GM21786 (cell line): ENCODE data around the gene KCTD19.
"Not testable (repeated sequence)": the region's sequence is repeated elsewhere in the genome, so short reads cannot be mapped to it uniquely, and the experiment has no call there.

Experiments
- ATAC-seq: cut with Tn5 transposase; IDR thresholded peaks from one replicate; pipeline ENCODE4 v1.9.1; 2021; ENCODE audit not compliant: unreplicated experiment

The KCTD19 gene

GRCh38 chr16:67326472-67327309 lies at the start of gene KCTD19, which contains the start of gene LRRC36:
Gene KCTD19, minus strand, starts transcription at chr16:67326741. Its CDS starts 34 bp downstream, at chr16:67326707.
Gene LRRC36, plus strand, starts transcription at chr16:67326815. Its CDS starts 48 bp downstream, at chr16:67326863.
- no peak for ATAC-seq

- ATAC-seq: not testable (repeated sequence)
Measured at GRCh38 chr16:67376012-67376411, 49.5 kb upstream of the KCTD19 start.

GRCh38 chr16:67372664-67373063 lies 46.1 kb upstream of the KCTD19 start:
- ATAC-seq: no peak

- ATAC-seq: no peak
Measured at GRCh38 chr16:67370661-67371060, 44.1 kb upstream of the KCTD19 start.

GRCh38 chr16:67364600-67365235 lies 38.2 kb upstream of the KCTD19 start:
- ATAC-seq: no peak

- ATAC-seq: no peak
Measured at GRCh38 chr16:67361038-67361437, 34.5 kb upstream of the KCTD19 start.

- not testable (repeated sequence) for ATAC-seq
Measured at GRCh38 chr16:67359540-67360269, 33.2 kb upstream of the KCTD19 start.

- ATAC-seq: no peak
Measured at GRCh38 chr16:67357561-67357960, 31.0 kb upstream of the KCTD19 start.

GRCh38 chr16:67356396-67356795 lies 29.9 kb upstream of the KCTD19 start:
- ATAC-seq: no peak

GRCh38 chr16:67352463-67352862 lies 25.9 kb upstream of the KCTD19 start:
- not testable (repeated sequence) for ATAC-seq

- ATAC-seq: no peak
Measured at GRCh38 chr16:67350324-67350723, 23.8 kb upstream of the KCTD19 start.

GRCh38 chr16:67349172-67349571 lies 22.6 kb upstream of the KCTD19 start:
- ATAC-seq: no peak

GRCh38 chr16:67346341-67346740 lies 19.8 kb upstream of the KCTD19 start:
- no peak for ATAC-seq

GRCh38 chr16:67345401-67345800 lies 18.9 kb upstream of the KCTD19 start:
- no peak for ATAC-seq

- ATAC-seq: no peak
Measured at GRCh38 chr16:67342616-67343015, 16.1 kb upstream of the KCTD19 start.

- no peak for ATAC-seq
Measured at GRCh38 chr16:67341250-67341649, 14.7 kb upstream of the KCTD19 start.

- ATAC-seq: no peak
Measured at GRCh38 chr16:67339453-67339852, 12.9 kb upstream of the KCTD19 start.

GRCh38 chr16:67336648-67337047 lies 10.1 kb upstream of the KCTD19 start:
- ATAC-seq: no peak

GRCh38 chr16:67336116-67336515 lies 9.6 kb upstream of the KCTD19 start:
- ATAC-seq: no peak

GRCh38 chr16:67333315-67333714 lies 6.8 kb upstream of the KCTD19 start:
- ATAC-seq: no peak

GRCh38 chr16:67329901-67330300 lies 3.4 kb upstream of the KCTD19 start:
- ATAC-seq: no peak

GRCh38 chr16:67327743-67328142 lies 1.2 kb upstream of the KCTD19 start:
- no peak for ATAC-seq
